ENCODE data around the gene PLD1.

GRCh38 chr3:171649267-171649666 is 161.0 kb downstream of the PLD1 start:
- TF ChIP-seq CTCF (IDR thresholded peaks at IDR 0.05) (no peak), POLR2A (IDR thresholded peaks at IDR 0.05) (no peak), POLR2AphosphoS5 (IDR thresholded peaks at IDR 0.05) (peak in 1 of 3 donors; percentile 19)
